ENCODE results near the gene SPDL1.

DNA sequence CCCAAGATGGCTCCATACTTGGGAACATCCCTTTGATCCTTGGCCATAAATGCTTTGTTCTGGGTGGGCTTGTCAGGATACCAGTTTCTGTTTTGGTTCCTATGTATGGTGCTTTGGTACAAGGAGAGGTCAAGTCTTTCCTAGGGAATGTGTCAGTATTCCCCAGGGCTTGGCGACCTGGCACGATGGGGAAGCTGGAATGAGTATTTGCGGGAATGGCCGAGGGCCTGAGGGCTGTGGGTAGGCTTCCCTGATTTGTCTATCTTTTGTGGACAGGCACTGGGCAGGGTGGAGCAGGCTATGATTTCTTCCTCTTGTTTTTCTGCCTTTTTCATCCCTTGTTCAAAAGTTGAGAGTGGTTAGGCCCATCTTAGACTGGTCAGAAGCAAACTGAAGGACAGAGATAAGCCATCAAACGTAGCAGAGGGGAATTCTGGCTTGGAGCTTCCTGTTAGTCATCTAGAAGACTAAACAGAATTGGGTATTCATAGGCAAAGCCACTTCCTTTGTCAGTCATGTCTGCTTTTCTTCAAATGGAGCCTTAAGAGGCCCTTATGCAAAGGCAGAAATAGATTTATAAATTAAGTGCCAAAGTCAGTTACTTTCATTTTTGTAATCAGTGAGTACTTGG is 67.2 kb downstream of the SPDL1 start:
- TF ChIP-seq, protein P1, sequence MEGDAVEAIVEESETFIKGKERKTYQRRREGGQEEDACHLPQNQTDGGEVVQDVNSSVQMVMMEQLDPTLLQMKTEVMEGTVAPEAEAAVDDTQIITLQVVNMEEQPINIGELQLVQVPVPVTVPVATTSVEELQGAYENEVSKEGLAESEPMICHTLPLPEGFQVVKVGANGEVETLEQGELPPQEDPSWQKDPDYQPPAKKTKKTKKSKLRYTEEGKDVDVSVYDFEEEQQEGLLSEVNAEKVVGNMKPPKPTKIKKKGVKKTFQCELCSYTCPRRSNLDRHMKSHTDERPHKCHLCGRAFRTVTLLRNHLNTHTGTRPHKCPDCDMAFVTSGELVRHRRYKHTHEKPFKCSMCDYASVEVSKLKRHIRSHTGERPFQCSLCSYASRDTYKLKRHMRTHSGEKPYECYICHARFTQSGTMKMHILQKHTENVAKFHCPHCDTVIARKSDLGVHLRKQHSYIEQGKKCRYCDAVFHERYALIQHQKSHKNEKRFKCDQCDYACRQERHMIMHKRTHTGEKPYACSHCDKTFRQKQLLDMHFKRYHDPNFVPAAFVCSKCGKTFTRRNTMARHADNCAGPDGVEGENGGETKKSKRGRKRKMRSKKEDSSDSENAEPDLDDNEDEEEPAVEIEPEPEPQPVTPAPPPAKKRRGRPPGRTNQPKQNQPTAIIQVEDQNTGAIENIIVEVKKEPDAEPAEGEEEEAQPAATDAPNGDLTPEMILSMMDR (IDR thresholded peaks at IDR 0.05), result no peak
- TF ChIP-seq POLR2A (IDR thresholded peaks at IDR 0.05), result no peak
